Activated naive CD8-positive, alpha-beta T cell treated with anti-CD3 and anti-CD28 coated beads, Interleukin-2, amount 50 U/mL, for 16 hours (primary cell): ENCODE measurements around the gene SH2D3C.
"Not testable (repeated sequence)": the region's sequence is repeated elsewhere in the genome, so short reads cannot be mapped to it uniquely, and the experiment has no call there.

ENCODE experiments used
- DNase-seq: peaks from one replicate; pipeline ENCODE4 v3.0.0-alpha.2; 2020; ENCODE audit warnings: low read depth, low spot score

The SH2D3C gene

DNA sequence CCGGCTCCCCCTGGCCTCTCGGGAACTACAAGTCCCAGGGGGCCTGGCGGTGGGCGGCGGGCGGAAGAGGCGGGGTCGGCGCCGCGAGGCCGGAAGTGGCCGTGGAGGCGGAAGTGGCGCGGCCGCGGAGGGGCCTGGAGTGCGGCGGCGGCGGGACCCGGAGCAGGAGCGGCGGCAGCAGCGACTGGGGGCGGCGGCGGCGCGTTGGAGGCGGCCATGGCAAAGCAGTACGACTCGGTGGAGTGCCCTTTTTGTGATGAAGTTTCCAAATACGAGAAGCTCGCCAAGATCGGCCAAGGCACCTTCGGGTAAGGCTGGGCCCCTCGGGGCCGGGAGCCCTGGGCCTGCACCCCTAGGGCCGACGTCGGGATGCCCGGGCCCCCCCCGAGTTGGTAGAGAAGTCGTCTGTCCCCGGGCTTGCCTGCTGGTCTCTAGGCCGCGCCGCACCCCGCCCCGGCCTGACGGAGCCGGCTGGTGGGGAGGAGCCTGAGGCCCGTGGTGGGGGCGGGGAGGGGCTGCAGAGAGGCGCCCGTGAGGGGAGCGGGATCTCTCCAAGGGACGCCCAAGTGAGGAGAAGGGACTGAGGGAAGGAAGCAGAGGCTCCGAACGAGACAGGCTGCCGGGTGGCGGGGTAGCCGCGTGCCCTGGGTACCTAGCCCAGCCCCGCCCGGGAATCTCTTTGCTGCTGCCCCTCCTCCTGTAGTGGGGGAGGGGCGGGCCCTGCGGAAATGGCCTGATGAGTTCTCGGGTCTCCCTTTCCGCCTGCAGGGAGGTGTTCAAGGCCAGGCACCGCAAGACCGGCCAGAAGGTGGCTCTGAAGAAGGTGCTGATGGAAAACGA lies 7.7 kb upstream of the SH2D3C start, which contains the start of gene CDK9:
CDK9 (plus strand) TSS at position 102 of the 840 bp plus-strand sequence; CDS start at position 217, 115 bp downstream.
- DNase-seq = peak; percentile 77

DNA sequence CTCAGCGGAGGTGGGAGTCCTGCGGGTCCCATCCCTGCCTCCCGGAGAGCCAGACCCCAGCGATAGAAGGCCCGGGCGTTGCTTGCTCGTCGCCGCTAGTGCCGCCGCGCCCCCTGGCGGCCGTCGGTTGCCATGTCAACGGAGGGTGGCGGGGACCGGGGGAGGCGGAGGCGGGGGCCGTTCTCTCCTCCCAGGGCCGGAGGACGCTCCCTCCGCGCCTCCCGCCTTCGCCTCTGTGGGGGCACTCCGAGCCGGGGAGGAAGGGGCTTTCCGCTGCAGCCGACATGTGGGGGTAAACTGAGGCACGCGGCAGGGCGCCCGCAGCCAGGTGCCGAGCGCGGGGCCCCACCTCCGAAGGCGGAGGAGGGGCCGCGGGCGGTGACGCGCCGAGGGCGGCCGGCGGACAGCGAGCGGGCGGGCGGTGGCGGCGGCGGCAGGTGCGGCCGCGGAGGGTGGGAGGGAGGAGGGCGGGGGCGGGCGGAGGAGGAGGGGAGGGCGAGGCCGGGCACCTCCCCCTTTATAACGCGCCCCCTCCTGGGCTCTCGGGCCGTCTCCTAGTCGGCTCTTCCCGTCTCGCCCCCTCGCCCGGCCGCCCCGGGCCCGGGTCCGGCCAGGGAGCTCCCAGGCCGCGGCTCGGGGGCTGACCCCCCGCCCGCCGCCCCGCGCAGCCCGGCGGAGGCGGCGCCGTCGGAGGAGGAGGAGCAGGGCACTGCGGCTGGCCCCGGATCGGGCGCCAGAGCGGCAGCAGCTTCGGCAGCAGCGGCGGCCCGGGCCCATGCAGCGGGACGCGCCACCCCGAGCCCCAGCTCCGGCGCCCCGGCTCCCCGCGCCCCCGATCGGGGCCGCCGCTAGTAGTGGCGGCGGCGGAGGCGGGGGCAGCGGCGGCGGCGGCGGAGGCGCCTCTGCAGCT lies 6.8 kb upstream of the SH2D3C start:
- peak; percentile 73 for DNase-seq

DNA sequence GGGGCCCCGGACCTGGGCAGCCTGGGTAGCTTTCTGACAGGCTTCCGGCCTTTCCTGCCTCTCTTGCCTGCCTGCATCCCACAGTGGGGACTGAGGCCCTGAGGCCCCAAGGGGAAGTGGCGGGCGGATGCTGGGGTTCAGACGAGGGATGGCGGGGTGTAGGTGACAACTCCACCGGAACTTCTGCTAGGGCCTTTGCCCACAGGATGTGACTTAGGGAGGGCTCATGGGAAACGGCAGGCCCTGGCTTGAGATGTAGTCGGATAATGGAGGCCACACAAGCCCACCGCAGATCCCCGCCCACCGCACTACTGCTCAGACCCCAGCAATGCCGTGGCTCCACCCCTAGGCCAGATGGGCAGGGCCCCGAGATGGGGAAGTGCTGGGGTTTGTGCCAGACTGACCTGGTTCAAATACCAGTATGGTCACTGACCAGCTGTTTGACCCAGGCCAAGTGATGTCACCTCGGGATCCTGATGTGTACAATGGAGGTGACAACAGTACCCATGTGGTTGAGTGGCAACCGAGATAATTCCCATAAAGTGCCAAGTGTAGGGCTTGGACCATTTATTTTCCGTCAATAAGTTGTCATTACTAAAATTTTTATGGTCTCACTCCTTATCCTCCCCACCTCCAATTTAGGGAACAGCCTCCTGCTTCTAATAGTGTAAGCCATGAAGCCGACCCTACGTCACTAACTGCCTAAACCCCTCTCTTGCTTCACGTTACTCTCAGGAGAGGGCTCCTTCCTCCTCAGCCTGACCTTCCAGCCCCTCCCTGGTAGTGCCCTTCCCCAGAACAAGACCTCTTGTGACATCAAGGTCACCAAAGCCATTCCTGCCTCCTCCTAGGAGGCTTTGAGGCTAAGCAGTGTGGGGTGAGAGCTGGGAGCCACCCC lies 4.9 kb upstream of the SH2D3C start:
- DNase-seq = peak; percentile 22

DNA sequence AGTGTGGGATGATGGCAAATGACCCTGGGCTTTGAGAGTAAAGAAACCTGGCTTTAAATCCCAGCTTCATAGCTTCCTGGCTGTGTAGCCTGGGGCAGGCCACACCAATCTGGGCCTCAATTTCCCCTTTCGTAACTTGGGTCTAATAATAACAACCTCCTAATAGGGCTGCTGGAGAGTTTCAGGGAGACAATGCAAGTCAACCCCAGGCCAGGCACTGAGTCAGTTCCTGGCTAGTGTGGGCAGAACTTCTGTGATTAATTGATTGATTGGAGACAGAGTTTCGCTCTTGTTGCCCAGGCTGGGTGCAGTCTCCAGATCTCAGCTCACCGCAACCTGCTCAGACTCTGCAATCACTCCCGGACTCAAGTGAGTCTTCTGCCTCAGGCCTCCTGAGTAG lies 3.3 kb upstream of the SH2D3C start:
- no peak for DNase-seq

DNA sequence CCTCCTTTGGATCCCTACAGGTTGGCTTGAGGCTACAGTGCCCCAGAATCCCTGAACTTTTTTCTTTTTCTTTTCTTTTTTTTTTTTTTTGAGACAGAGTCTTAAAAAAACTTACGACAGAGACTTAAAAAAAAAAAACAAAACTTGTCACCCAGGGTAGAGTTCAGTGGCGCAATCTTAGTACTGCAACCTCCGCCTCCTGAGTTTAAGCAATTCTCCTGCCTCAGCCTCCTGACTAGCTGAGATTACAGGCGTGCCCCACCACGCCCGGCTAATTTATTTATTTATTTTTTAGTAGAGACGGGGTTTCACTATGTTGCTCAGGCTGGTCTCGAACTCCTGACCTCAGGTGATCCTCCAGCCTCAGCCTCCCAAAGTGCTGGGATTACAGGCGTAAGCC lies 2.4 kb upstream of the SH2D3C start:
- not testable (repeated sequence) for DNase-seq

DNA sequence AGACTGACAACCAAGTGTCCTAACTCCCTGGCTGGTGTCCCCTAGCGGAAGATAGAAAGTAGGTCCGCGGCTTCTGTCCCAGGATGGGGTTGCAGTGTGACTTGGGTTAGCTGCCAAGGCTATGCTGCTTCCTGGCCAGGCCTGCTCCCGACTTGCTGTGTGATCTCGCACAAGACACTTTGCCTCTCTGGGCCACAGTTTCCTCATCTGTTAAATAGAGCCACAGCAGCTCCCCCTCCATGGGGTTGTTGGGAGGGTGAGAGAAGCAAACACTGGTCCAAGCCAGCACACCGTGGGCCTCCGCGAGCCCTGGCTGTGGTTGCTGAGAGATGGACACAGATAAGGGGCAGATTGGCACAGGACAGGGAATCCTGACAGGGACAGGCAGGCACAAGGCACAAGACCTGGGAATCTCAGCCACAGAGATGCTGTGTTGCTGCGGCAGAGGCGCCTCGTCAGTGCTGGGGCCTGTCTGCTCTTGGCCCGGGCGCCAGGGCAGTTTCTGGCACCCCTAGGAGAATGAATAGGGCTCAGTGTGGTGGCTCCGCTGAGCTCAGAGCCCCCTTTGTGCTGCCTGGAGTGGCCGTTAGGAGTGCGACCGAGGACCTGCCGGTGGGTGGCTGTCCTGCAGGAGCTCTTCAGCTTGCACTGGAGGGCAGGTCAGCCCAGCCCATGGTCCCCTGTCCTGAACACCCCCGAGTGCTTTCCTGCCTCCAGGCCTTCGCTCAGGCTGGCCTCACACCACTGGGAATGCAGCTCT lies 1.8 kb upstream of the SH2D3C start:
- DNase-seq = no peak

DNA sequence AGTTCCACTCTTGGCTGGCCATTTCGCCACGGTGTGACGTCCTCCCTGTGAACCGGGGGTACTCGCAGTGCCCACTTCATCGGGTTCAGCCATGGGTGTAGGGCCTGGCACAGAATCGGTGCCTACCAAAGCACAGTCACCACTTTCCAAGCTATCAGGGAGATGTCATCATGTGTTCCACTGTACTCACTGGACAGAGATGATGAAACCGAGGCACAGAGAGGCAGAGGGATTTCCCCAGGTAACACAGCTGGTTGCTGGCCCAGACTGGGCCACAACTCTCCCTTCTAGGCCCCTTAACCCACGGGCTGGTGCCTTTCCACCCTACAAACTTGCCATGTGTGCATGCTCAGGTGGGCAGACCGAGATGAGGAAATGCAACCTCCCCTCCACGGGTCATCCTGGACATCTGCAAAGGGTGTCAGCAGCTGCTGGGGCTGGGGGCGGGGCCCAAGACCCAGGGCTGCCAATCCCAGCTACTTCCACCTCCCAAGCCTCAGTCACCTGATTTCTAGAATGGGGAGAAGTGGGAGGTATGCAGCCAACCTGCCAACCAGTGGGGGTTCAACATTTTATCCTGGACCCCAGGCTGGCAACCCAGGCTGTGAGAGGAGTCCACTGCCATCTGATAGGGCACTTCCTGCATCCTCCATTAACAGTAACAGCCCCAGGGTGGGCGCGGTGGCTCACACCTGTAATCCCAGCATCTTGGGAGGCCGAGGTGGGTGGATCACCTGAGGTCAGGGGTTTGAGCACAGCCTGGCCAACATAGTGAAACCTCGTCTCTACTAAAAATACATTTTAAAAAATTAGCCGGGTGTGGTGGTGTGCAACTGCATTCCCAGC lies 893 bp upstream of the SH2D3C start:
- peak; percentile 34 for DNase-seq

DNA sequence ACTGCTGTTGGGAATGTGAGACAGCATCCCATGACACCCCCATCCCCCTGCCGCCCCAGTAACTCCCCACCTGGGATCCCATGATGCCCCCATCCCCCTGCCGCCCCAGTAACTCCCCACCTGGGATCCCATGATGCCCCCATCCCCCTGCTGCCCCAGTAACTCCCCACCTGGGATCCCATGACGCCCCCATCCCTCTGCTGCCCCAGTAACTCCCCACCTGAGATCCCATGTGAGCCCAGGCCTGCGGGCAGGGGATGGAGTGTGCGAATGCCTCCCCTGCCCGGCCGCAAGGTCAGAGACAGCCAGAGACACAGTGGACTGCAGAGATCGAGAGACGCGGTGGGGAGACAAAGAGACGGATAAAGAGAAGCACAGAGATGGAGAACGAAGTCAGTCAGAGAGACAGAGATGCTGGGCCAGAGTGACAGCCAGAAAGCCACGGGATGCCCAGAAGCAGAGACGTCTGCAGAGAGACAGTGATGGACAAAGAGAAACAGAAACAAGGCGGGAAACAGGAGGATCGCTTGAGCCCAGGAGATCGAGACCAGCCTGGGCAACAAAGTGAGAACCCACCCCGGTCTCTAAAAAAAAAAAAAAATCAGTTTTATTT lies 992 bp downstream of the SH2D3C start:
- DNase-seq = no peak

DNA sequence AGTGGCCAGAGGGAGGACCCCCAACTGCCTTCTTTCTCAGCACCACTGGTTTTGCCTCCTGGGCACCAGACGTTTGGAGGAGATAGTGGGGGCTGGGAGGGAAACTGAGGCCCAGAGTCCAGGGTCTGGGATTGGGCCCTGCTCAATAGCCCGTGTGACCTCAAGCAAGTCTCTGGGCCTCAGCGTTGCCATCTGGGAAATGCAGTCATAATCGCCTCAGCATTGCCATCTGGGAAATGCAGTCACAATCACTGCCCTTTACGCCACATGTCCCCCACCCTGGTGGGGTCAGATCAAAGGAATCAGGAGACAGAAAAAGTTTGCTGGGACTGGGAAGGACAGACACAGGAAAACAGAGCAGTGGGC lies 1.6 kb downstream of the SH2D3C start:
- DNase-seq = no peak

DNA sequence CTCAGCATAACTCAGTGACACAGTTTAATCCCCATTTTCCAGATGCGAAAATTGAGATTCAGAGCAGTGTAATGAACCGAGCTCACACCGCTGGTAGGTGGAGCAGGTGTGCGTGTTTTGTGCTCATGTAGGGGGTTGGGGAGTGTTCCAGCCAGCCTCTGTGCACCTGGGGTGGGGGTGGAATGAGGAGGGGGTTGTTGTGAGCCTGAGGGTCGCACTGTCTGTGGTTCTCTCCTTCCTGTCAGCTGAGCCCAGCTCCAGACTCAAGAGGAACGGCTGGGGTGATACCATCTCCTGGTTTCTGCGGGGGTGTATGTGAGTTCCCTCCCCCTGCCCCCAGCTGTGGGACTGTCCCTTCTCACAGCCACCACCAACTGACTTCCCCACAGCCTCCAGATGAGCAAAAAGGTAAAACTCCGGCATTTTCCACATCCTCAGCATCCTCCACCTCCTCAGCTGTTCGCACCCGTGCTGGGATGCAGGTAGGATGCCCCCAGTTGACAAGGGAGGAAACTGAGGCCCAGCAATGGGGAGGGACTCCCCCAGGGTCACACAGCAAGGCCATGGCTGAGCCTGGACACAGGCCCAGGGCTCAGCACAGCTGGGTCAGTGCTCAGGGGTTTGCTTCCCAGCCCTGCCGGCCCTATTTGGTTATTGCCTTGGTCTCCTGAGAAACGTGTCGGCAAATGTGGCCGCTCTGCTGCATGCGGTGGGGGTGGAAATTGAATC lies 2.1 kb downstream of the SH2D3C start:
- DNase-seq = peak; percentile 42

DNA sequence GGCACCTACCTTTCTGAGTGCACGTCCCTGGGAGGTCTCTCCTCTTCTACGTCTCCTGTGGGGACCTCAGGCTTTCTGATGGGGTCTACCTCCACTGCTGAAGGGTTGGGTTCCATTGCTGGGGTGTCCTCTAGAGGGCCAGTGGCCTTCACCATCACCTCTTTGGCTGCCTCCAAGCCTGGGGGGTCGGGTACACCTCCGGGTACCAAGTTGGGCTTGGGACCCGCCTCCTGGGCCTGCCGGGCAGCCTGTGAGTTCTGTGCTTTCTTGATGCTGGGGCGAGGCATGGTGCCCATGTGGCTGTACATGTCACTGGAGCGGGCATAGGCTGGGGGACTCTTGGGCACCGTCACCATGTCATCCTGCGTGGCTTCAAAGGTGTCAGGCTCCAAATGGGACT lies 4.5 kb downstream of the SH2D3C start:
- DNase-seq = no peak

DNA sequence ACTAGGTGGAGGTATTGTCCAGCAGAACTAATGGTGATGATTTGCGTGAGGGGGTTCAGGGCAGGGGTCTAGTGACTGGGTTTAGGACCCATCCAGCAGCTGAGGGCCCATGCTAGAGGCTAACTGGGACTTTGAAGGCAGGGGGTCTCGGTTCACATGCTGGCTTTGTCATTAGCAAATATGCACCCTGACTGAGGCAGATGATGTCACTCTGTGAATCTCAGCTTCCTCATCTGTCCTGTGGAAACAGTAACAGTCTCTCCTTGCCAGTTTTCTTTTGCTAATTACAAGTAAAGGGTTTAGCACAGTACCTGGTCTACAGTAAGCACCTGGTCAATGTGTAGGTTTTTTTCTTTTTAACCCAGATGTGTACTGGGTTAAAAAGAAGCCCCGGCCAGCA lies 5.2 kb downstream of the SH2D3C start:
- no peak for DNase-seq

DNA sequence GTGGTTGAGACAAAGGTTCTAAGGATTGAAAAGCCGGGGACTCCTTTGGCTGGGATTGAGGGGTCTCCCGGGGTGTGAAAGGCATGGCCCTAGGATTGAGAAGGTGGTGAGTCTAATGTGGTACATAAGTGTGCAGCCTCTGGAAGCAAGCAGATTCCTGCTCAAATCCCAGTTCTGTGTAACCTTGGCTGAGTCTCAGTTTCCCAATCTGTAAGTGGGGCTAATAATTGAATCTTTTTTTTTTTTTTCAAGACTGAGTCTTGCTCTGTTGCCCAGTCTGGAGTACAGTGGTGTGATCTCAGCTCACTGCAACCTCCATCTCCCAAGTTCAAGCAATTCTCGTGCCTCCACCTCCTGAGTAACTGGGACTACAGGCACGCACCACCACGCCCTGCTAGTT lies 5.9 kb downstream of the SH2D3C start:
- DNase-seq = no peak

DNA sequence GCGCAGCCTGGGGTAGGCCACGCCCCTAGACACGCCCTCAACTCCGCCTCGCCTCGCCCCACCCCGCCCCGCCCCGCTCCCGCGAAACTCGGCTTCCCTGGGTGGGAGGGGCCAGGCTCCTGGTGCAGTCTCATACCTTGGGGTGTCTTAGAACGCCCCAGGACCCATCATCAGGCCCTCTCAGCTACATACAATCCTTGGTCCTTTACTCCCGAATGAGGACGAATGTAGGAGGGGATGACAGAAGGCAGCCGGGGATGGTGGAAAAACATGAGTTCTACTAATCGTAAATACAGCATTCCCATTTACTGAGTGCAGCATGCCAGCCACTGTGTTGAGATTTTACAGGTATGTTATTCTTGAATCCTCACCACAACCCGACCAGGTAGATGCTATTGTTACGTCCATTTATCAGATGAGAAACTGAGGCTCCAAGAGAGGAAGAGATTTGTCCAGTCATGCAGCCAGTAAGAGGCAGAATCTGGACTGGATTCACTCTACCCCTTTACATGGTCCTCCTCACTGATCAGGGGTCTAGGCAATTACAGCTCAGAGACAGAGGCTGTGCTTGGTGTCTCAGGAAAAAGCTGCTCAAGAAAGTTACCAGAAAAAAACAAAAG lies 6.8 kb downstream of the SH2D3C start:
- no peak for DNase-seq

DNA sequence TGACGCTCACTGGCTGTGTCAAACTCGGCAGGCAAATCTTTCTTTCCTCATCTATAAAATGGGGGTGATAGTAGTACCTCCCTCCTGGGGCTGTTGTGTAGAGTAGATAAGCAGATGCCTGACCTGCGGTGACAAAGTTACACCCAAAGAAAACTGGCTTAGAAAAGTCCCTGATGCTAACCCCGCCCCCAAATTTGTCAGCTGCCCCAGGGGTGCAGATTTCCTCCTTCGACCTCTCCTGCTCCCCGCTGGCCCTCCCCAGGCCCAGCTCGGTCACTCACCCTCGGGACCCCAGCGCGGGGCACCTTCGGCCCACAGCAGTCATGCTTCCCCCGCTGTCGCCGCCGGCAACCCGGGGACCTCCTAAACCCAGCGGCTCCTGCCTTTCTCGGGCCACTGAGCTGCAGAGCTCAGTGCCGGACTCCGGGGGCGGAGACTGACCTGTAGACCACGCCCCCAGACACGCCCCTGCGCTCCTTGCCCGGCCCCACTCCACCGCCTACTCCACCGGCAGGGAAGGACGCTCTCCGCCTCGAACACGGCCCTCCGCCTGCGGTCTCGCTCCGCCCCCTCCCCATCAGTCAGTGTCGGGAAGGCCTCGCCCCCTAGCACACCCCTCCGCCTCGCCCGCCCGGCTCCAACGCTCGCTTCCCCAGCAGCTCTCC lies 7.4 kb downstream of the SH2D3C start:
- peak; percentile 84 for DNase-seq

DNA sequence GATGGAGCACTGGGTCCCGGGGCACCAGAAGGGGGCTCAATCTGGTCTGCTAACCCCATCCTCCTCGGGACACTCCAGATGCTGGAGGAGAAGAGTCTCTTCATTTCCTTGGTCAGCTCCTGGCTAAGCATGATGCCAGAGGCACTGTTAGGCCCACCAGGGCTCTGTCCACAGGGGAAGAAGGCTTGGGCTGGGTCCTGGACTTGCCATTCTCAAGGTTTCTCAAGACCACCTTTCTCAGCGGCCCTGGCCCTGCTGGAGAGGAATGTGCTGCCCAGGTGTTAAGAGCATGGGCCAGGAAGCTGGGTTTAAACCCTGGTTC lies 7.9 kb downstream of the SH2D3C start:
- no peak for DNase-seq

DNA sequence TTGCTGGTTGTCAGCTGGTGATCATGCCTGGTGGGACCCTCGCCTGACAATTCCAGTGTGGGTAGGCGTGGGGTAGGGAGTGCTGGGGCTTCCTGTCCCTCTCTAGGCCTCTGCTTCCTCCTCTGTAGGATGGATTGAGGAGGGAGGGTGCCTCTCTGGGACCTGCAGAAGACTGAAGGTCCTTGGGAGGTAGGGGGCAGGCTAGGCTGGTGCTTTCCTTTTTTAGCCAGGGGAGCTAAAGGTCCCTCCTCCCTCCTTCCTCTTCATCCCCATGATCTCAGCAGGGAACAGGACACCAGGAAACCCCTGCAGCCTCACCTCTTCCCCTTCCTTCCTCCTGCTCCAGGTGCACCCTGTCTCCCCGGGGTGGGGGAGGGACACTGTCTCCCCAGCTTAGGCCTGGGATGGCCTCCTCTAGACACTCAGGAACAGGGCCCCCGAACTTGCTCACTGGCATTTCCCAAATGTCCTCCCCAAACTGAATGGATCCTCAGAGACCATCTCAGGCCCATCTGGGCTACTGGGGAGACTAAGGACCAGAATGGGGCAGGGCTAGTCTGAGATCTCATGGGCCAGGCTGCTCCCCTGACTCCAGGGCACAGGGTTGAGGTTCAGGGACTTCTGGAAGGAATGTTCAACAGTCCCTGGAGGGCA lies 8.4 kb downstream of the SH2D3C start:
- DNase-seq = no peak
